ENCODE data around the gene APBB1. TPM values are rescaled to one million over a fixed set of nuclear protein-coding genes. Genes with fewer than 3 reads are reported as not detected.

Gene APBB1
- total and polyA plus RNA-seq, 10 donors = 18.6 to 42.4 (median 26.0) TPM

GRCh38 chr11:6437423-6437822, 18.5 kb upstream of the APBB1 start:
- peaks cover 0 to 21% (median 9%) of the 10 kb centered on the region in 6 donors for H3K4me1 ChIP-seq
- intact Hi-C loops (cut with DNase I; ENCODE audit: low total_unique reads) = no loop called here
- no peak overlapping the region for H3K27ac ChIP-seq
- no peaks in the 10 kb centered on the region for H3K27me3 ChIP-seq (replicated peaks in 1 of 7)
- no peaks in the 10 kb centered on the region for H3K36me3 ChIP-seq
- no peaks in the 10 kb centered on the region for H3K9me3 ChIP-seq
- no peak overlapping the region for H3K4me3 ChIP-seq
- DNase-seq = no peak
- no peak for TF ChIP-seq POLR2A (IDR thresholded peaks at IDR 0.05)
- TF ChIP-seq CTCF (IDR thresholded peaks at IDR 0.05 in 8 of 11, conservative IDR thresholded peaks at IDR 0.05 in 3 of 11) = no peak
- TF ChIP-seq POLR2AphosphoS5 (IDR thresholded peaks at IDR 0.05) = no peak
- 89 to 96% (median 93%) methylated on average over 12 of the region's 12 CpGs for WGBS, 5 donors

GRCh38 chr11:6433998-6434660, 15.2 kb upstream of the APBB1 start:
- Histone ChIP-seq H3K9me3 (no peaks in the 10 kb centered on the region), H3K27me3 (replicated peaks in 1 of 7) (no peaks in the 10 kb centered on the region), H3K36me3 (no peaks in the 10 kb centered on the region), H3K4me1 (peaks cover 0 to 19% (median 9%) of the 10 kb centered on the region in 6 donors), H3K4me3 (no peak overlapping the region), H3K27ac (no peak overlapping the region)
- no peak for DNase-seq
- TF ChIP-seq POLR2A (IDR thresholded peaks at IDR 0.05) (no peak), CTCF (IDR thresholded peaks at IDR 0.05 in 8 of 11, conservative IDR thresholded peaks at IDR 0.05 in 3 of 11) (no peak), POLR2AphosphoS5 (IDR thresholded peaks at IDR 0.05) (no peak)
- WGBS, 5 donors = 62 to 78% (median 77%) methylated on average over 5 of the region's 5 CpGs
- intact Hi-C loops (cut with DNase I; ENCODE audit: low total_unique reads) = no loop called here

DNA sequence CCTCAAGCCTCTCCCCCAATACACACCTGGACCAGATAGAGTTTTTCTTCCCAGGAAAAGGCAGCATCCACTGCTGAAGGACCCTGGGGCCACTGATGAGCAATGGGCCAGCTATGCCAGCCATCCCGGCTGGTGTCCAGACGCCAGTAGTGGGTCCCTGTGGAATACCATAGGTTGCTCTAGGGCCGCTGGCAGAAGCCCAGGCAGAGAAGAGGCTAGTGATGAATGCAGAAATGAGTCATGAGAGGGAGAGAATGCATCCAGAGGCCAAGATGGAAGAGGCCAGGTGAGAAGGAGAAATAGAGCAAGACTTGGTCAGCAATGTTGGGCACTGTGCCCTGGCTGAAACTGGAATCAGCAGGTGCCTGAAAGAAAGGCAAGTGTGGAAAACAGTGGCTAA, 13.0 kb upstream of the APBB1 start:
- WGBS, 5 donors = 84 to 97% (median 90%) methylated on average over 3 of the region's 3 CpGs
- H3K27ac ChIP-seq = no peak overlapping the region
- no peaks in the 10 kb centered on the region for H3K27me3 ChIP-seq (replicated peaks in 1 of 7)
- intact Hi-C loops (cut with DNase I; ENCODE audit: low total_unique reads) = no loop called here
- H3K4me3 ChIP-seq = no peak overlapping the region
- no peak for TF ChIP-seq POLR2A (IDR thresholded peaks at IDR 0.05)
- TF ChIP-seq POLR2AphosphoS5 (IDR thresholded peaks at IDR 0.05) = no peak
- no peak for TF ChIP-seq CTCF (IDR thresholded peaks at IDR 0.05 in 8 of 11, conservative IDR thresholded peaks at IDR 0.05 in 3 of 11)
- no peaks in the 10 kb centered on the region for H3K9me3 ChIP-seq
- H3K4me1 ChIP-seq = no peaks in the 10 kb centered on the region
- DNase-seq = no peak
- no peaks in the 10 kb centered on the region for H3K36me3 ChIP-seq

GRCh38 chr11:6427516-6427915, 8.6 kb upstream of the APBB1 start:
- no peaks in the 10 kb centered on the region for H3K27me3 ChIP-seq (replicated peaks in 1 of 7)
- TF ChIP-seq POLR2A (IDR thresholded peaks at IDR 0.05) = no peak
- TF ChIP-seq POLR2AphosphoS5 (IDR thresholded peaks at IDR 0.05) = no peak
- intact Hi-C loops (cut with DNase I; ENCODE audit: low total_unique reads) = no loop called here

More at GRCh38 chr11:6427516-6427915, 8.6 kb upstream of the APBB1 start:
- Histone ChIP-seq H3K4me1 (no peaks in the 10 kb centered on the region), H3K36me3 (no peaks in the 10 kb centered on the region), H3K9me3 (no peaks in the 10 kb centered on the region), H3K4me3 (no peak overlapping the region), H3K27ac (no peak overlapping the region)
- DNase-seq = no peak

Data from spleen (tissue), 11 donors.